ENCODE data around the gene FAM227B.

FAM227B gene

DNA sequence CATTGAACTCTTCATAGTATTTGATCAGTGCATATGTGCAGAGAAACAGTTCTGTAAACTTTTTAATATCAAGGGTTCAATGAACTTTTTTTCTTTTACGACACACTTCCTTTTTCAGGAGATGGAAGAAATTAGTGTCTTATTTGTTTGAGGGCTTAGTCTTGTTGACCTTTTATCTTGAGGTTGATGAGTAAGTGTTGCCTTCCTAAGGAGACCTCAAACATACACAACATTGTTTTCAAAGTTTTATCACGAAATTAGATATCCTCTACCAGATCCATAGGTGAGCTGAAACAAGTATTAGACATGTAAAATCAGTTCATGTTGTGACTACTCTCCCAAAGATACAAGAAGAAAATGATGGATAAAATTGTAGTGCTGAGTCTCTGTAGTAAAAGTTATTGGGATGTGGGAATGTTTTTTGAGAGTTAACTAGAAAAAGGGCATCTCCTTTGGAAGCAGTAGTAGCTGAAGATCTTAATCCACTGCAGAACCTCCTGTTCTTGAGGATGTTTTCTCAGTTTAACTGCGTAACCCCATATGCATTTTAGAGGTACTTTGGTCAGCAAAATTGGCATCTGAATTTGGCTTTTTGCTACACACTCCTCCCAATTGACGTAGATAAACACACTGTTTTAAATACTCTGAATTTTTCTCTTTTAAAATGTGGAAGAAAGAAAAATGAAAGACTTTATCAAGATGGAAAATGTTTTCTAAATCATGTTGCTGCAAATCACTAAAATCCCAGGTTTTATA is 333.8 kb downstream of the FAM227B start:
- no peak for DNase-seq

- no peak for DNase-seq
These were observed 338.3 kb downstream of the FAM227B start for GRCh38 chr15:49282366-49282765.

DNA sequence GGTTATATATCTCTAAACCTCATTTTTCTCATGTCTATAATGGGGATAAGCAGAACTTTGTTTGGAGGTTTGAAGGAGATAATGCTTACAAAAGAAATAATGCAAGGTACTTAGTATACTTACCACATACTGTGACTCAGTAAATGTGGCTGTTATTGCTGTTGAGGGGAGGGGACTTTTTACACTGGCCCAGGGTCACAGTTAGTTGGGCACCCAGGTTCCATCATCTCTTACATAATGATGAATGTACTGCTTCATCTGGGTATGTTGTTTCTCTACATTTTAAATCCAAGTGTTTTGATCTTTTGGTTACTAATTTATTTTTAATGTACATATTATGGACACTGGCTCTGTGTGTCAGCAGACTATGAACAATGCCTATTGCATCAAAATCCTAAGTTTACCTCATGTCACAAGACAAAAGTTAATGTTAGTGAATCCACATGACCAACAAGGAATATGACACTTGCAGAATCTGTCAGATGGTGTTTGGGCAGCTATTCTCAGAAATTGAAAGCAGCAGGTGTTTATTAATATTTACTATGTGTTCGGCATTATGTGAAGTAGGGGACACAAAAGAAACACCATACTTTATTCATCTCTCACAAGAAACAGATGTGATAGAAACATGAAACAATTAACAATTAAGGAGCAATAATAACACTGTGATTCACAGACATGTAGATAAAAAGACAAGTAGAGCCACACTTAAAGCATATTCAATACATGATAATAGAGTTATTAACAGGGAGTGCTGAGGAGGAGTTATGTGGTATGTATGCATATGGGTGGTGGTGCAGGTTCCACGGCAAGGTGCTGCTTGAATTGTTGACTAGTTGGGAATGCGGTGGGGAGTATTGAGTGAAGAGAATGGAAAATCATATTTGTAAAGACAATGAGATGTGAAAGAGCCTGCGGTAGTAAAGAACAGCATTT is 340.8 kb downstream of the FAM227B start:
- DNase-seq: no peak

- DNase-seq: no peak
These were observed 341.9 kb downstream of the FAM227B start for GRCh38 chr15:49278751-49279150.
